Body of pancreas (tissue), 4 donors: ENCODE results near the gene CPSF2. TPM values are rescaled to one million over a fixed set of nuclear protein-coding genes. Genes with fewer than 3 reads are reported as not detected.
"Not testable (repeated sequence)": the region's sequence is repeated elsewhere in the genome, so short reads cannot be mapped to it uniquely, and the experiment has no call there.

ENCODE experiments used
- ATAC-seq: fragments of 150-250 bp; one replicate; pipeline ENCODE4 v1.9.1; 2016
- DNase-seq, 4 donors: peaks; one replicate each; pipeline ENCODE4 v3.0.0-alpha.2; 2019
- H3K27ac ChIP-seq, 4 donors: fragments of 200-600 bp; sonication (generic); 1 replicate in 3 of 4; 2 replicates in 1 of 4; pipeline versions ENCODE4 v1.5.1 to v1.6.1; 2016 to 2019; ENCODE audit warnings: mild to moderate bottlenecking in 1 of 4, mixed read lengths in 1 of 4, moderate library complexity in 1 of 4
- H3K27me3 ChIP-seq, 2 donors: fragments of 200-600 bp; sonication (generic); one replicate each; pipeline ENCODE4 v1.6.0; 2016; ENCODE audit warnings: mild to moderate bottlenecking in 1 of 2
- H3K36me3 ChIP-seq, 2 donors: fragments of 200-600 bp; sonication (generic); replicated peaks in 1 of 2; 2 replicates each; pipeline ENCODE4 v1.5.1; 2016; ENCODE audit warnings: low read depth in 2 of 2; ENCODE audit not compliant: insufficient read depth in 1 of 2
- H3K4me1 ChIP-seq: fragments of 200-600 bp; sonication (generic); one replicate; pipeline ENCODE4 v1.6.0; 2016
- H3K4me3 ChIP-seq, 2 donors: fragments of 200-600 bp; sonication (generic); 1 replicate in 1 of 2; 2 replicates in 1 of 2; pipeline ENCODE4 v1.5.1; 2016 to 2019
- H3K9me3 ChIP-seq, 3 donors: fragments of 200-600 bp; sonication (generic); 1 replicate in 2 of 3; 2 replicates in 1 of 3; pipeline ENCODE4 v1.5.1; 2016
- CTCF ChIP-seq, 7 experiments: fragments of 450-650 bp in 4 of 7; fragments of 200-600 bp in 3 of 7; sonication (generic) in 3 of 7; IDR thresholded peaks; one replicate each; pipeline ENCODE4 v1.5.1; 2016 to 2019; ENCODE audit warnings: antibody characterized with exemption in 7 of 7
- POLR2A ChIP-seq, 3 donors: fragments of 450-650 bp; IDR thresholded peaks; one replicate each; pipeline ENCODE4 v1.6.1; 2016; ENCODE audit warnings: antibody characterized with exemption in 3 of 3, mild to moderate bottlenecking in 2 of 3
- WGBS, 2 donors: methylation state at CpG; one replicate each; pipeline ENCODE4 v1.1.5; 2017; 5-methylcytosine and 5-hydroxymethylcytosine counted together
- intact Hi-C: fragments of 100-400 bp; cut with DNase I; formaldehyde crosslinking; loops from one replicate; pipeline ENCODE4 v1.15.1; 2023
- total RNA-seq, 2 donors: library from RNA; depleted of rRNA; stranded (reverse); fragments of >200 nt; gene quantifications; one replicate each; pipeline ENCODE4 v1.1.0, GENCODE V29; 2016

The CPSF2 gene
- total RNA-seq, 2 donors from 2014 or later = 7.8 to 19.1 TPM

- TF ChIP-seq CTCF (IDR thresholded peaks at IDR 0.05) (no peak), POLR2A (IDR thresholded peaks at IDR 0.05) (no peak)
- H3K9me3 ChIP-seq = no peaks in the 10 kb centered on the region
- intact Hi-C loops = no loop called here
- DNase-seq (no peak), ATAC-seq (no peak)
- H3K4me1 ChIP-seq = no peaks in the 10 kb centered on the region
- no peak overlapping the region for H3K4me3 ChIP-seq
- no peaks in the 10 kb centered on the region for H3K27me3 ChIP-seq
- no peak overlapping the region for H3K27ac ChIP-seq
- 86 to 97% methylated on average over 6 of the region's 6 CpGs for WGBS, 2 donors
- H3K36me3 ChIP-seq = no peaks in the 10 kb centered on the region
Observed at GRCh38 chr14:92185559-92185958, 63.8 kb downstream of the CPSF2 start.

- H3K27me3 ChIP-seq, H3K27ac ChIP-seq, H3K4me1 ChIP-seq, ATAC-seq, H3K9me3 ChIP-seq, H3K36me3 ChIP-seq, H3K4me3 ChIP-seq, intact Hi-C loops, DNase-seq: not testable (repeated sequence)
- WGBS, 2 donors = 84 to 97% methylated on average over 11 to 14 of the region's 23 CpGs
Observed at GRCh38 chr14:92187616-92188015, 65.8 kb downstream of the CPSF2 start.

DNA sequence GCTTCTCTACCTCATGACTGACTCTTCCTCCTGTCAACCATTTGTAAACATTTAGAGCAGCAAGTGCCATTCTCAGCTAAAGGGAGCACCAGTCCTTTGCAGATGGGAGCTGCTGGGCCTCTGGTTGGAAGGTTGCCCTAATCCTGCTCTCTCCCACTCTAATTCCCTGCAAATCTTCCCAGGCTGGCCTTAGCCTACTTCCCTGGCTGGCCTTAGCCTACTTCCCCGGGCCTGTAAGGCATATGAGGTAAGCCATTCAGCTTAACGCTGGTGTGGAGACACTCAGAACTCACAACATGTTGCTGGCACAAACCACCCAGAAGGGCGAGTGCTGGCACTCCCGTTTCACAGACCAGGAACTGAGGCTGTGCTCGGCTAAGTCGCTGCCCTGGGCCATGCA, 69.0 kb downstream of the CPSF2 start:
- Histone ChIP-seq H3K4me1 (no peaks in the 10 kb centered on the region), H3K36me3 (no peaks in the 10 kb centered on the region), H3K9me3 (no peaks in the 10 kb centered on the region), H3K27me3 (no peaks in the 10 kb centered on the region), H3K4me3 (no peak overlapping the region), H3K27ac (no peak overlapping the region)
- TF ChIP-seq CTCF (IDR thresholded peaks at IDR 0.05) = no peak
- no peak for TF ChIP-seq POLR2A (IDR thresholded peaks at IDR 0.05)
- intact Hi-C loops = no loop called here
- 70 to 82% methylated on average over 2 to 6 of the region's 6 CpGs for WGBS, 2 donors
- ATAC-seq (no peak), DNase-seq (no peak)

DNA sequence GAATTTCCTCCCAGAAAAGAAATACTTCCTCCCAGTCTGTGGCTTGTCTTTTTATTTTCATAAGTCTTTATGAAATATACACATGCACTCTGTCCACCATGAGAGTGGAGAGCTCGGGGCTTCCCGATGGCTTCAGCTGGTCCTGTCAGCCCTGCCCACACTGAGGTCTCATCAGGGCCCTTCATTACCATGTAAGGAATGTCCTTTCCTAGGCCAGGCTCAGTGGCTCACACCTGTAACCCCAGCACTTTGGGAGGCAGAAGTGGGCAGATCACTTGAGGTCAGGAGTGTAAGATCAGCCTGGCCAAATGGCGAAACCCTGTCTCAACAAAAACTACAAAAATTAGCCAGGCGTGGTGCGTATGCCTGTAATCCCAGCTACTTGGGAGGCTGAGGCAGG, 77.0 kb downstream of the CPSF2 start:
- intact Hi-C loops = no loop called here
- no peak for ATAC-seq
- no peaks in the 10 kb centered on the region for H3K36me3 ChIP-seq
- no peak for TF ChIP-seq POLR2A (IDR thresholded peaks at IDR 0.05)
- 69 to 78% methylated on average over 3 to 5 of the region's 5 CpGs for WGBS, 2 donors
- no peaks in the 10 kb centered on the region for H3K4me1 ChIP-seq
- no peak for DNase-seq
- H3K4me3 ChIP-seq = no peak overlapping the region
- H3K9me3 ChIP-seq = no peaks in the 10 kb centered on the region
- no peak overlapping the region for H3K27ac ChIP-seq
- H3K27me3 ChIP-seq = no peaks in the 10 kb centered on the region

DNA sequence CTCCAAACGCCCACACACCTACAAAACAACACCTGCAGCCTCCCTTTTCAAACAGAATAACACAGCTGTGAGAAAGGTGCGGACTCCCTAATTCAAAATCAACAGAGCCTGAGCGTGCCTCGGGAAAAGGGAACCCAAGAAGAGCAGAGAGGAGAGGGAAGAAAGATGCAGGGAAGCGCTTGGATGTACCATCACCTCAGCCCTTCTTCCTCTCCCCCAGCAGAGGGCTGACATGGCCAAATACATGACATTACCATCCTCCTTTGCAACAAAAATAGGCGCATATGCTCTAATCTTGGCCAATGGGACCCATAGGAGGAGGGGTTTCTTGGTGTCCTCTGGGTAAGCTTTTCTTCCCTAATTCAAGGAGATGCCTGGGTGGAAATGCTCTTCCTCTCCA, 78.0 kb downstream of the CPSF2 start:
- Histone ChIP-seq H3K36me3 (no peaks in the 10 kb centered on the region), H3K4me1 (no peaks in the 10 kb centered on the region), H3K4me3 (no peak overlapping the region), H3K27me3 (no peaks in the 10 kb centered on the region), H3K27ac (no peak overlapping the region), H3K9me3 (no peaks in the 10 kb centered on the region)
- DNase-seq (no peak), ATAC-seq (no peak)
- TF ChIP-seq CTCF (IDR thresholded peaks at IDR 0.05) = no peak
- TF ChIP-seq POLR2A (IDR thresholded peaks at IDR 0.05) = no peak
- 28 to 30% methylated on average over 6 of the region's 6 CpGs for WGBS, 2 donors
- intact Hi-C loops = no loop called here

DNA sequence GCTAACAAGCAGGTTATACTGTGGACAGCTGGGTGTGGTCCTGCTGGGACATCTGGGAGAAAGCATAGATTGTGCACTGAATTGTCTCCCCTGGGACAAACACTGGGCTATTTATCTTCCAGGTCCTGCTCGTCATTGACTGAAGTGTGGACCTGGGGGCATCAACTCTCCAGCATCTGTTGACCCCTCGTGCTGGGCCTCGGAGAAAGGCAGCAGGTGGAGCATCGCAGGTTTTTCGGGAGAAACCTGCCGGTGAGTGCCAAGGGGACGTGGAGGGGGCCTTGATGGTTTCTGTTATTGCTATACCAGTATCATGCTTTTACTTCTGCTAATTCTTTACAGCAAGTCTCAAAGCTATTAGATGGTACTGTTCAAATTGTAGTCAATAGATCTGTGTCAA, 81.3 kb downstream of the CPSF2 start:
- Histone ChIP-seq H3K36me3 (no peaks in the 10 kb centered on the region), H3K27ac (no peak overlapping the region), H3K27me3 (no peaks in the 10 kb centered on the region), H3K9me3 (no peaks in the 10 kb centered on the region), H3K4me3 (no peak overlapping the region), H3K4me1 (no peaks in the 10 kb centered on the region)
- no peak for TF ChIP-seq POLR2A (IDR thresholded peaks at IDR 0.05)
- no peak for TF ChIP-seq CTCF (IDR thresholded peaks at IDR 0.05)
- intact Hi-C loops = no loop called here
- ATAC-seq (no peak), DNase-seq (no peak)
- WGBS, 2 donors = 51 to 55% methylated on average over 7 of the region's 7 CpGs
